Superior temporal gyrus (tissue), 1 donor: ENCODE results near the gene HS3ST5.
"Not testable (repeated sequence)": the region's sequence is repeated elsewhere in the genome, so short reads cannot be mapped to it uniquely, and the experiment has no call there.

Experiments
- DNase-seq: peaks from one replicate; pipeline ENCODE4 v3.0.0-alpha.2; 2016; ENCODE audit errors: extremely low spot score

HS3ST5 gene

DNA sequence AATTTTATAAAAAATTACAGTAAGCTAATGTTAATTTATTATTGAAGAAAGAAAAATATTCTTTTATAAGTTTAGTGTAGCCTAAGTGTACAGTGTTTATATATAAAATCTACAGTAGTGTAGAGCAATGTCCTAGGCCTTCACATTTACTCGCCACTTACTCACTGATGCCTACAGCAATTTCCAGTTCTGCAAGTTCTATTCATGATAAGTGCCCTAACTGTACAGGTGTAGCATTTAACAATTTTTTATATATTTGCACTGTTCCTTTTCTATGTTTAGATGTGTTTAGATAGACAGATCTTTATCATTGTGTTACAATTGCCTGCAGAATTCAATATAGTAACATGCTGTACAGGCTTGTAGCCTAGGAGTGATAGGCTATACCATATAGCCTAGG, 291.8 kb downstream of the HS3ST5 start:
- no peak for DNase-seq

DNA sequence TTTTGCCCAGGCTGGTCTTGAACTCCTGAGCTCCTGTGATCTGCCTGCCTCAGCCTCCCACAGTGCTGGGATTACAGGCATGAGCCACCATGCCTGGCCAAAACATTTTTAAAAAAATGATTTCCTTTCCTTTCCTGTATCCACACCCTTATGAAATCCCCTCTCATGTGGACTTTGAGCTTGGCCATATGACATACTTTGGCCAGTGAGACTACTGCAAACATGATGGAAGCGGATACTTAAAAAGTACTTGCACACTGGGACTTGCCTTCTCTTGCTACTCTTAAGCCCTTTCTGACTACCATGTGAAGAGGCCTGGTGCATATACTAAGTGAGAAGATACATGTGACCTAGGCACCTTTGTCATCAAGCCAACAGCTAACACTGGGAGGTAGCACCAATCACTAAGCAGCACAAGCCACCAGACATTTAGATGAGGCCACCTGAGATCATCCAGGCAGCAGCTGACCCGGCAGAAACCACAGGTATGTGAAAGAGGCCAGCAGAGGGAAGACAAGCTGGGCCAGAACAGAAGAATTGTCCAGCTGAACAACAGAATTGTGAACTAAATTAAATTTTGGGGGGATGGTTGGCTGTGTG, 293.4 kb downstream of the HS3ST5 start:
- no peak for DNase-seq

DNA sequence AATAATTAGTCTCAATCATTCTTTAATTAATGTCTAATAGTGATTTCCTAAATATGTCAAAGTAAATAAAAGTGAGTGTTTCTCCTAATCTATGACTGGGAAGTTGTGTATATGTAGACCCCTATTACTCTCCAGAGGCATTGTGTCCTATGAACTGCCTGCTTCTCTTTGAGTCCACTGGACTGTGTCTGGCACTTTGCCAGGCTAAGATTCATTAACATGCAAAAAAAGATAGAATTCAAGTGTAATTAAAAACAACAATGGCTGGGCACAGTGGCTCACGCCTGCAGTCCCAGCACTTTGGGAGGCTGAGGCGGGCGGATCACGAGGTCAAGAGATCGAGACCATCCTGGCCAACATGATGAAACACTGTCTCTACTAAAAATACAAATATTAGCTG, 298.3 kb downstream of the HS3ST5 start:
- DNase-seq, result not testable (repeated sequence)

DNA sequence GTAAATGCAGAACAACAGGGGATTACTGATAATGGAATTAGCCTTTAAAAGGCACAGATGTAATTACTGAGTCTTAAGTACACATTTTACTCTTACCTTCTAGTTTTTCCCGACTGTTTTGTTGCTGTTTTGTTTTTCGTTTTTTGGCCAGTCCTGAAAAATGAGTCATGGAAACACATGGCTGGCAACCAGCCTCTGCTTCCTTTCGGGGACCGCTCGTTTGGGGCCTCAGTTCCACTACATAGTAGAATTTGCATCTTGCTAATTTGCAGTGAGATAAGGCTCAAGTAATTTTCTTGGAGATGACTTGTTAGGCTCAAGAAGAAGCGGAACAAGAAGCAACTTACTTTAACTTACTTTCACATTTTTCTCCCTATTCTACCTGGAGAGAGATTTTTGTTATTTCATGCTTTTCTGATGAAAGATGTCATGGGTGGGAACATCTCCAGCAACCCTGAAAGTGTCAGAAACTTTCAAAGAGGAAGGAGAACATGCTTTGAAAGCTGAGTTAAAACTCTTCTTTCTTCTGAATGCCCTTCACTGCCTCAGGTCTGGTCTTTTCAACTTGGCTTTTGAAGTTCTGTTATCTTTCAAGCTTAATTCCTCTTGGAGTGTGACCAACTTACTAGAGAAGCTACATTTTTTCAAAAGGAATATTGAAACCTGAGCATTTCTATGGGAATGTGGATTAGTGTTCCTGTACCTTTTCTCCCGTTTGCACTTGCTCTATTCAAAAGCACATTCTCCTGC, 300.4 kb downstream of the HS3ST5 start:
- DNase-seq, result no peak

DNA sequence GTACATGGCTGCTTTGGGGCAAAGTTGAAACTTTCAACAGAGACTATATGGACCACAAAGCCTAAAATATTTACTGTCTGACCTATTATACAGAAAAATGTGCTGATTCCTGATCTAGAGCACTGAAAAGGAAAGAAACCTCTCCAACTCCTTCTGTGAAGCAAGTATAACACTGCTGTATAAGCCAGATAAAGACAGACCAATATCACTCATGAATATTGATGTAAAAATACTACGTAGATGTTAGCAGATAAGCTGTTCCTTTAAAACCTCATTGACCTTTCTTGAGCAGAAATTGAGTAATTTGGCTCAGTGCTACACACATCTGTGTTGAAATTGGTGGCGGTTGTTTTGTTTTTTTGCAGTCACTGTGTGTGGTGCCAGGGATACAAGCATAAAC, 302.0 kb downstream of the HS3ST5 start:
- DNase-seq, result no peak

DNA sequence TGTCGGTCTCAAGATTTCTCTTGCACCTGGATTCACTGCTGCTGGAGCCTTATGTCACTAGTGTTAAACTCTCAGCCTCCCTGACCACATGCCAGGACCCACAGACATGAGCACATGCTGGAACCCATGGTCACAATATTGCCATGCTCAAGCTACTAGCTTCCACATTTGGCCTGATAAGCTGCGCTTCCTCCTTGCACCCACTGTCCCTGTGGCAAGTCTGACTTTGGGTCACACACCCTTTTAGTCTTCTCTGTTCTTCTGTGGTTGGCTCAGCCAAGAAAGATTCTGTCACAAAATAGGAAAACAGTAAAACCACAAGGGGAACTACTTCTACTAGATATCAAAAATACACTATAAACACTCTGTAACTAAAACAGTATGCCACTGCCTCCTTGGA, 303.0 kb downstream of the HS3ST5 start:
- DNase-seq, result no peak

DNA sequence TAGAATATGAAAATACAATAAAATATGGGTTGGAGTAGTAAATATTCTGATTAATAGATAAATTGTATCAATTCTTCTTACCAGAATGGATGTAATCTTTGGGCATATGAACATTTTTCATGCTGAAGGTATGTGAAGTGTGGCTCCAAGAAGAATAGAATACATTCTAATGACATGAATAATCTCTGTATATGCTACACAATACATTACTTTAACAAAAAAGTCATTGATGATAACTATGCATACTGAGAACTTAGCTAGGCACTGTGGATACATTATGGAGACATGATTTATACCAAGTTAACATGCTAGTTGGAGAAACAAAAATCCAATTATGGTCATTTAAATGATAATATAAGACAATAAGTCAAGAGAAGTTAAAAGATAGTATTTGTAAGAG, 309.2 kb downstream of the HS3ST5 start:
- no peak for DNase-seq

DNA sequence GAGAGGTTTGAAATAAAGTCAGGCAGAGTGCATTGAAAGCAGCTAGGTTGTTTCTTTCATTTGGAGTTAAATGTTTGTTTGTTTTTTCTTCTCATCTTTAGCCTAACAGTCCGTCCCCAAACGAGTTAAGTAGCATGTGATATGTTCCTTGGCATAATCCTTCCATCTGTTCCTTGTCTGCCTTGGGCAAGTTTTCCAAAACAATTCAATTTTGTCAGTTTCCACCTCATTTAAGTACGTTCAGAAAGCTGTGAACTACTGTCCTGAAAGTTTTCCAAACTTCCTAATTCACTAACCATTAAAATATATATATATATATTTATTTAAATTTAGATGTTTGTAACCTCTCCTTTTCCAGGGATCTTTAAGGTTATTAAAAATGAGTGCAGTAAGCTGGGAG, 310.1 kb downstream of the HS3ST5 start:
- DNase-seq, result no peak

DNA sequence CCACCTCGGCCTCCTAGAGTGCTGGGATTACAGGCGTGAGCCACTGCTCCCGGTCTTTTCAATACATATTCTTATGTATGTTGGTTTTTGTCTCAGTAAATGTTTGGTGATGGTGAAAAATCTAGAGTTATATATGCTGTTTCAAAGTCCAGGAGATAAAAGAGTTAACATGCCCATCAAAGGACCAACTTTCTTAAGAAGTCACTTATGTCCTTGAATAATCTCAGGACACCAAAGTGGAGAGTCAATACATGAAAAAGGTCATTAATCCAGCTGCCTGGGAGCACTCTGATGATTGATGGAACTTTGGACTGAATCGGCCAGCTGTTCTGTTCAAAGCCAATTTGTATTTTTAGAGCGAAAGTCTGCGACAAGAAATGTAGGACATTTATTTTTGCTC, 312.1 kb downstream of the HS3ST5 start:
- no peak for DNase-seq

DNA sequence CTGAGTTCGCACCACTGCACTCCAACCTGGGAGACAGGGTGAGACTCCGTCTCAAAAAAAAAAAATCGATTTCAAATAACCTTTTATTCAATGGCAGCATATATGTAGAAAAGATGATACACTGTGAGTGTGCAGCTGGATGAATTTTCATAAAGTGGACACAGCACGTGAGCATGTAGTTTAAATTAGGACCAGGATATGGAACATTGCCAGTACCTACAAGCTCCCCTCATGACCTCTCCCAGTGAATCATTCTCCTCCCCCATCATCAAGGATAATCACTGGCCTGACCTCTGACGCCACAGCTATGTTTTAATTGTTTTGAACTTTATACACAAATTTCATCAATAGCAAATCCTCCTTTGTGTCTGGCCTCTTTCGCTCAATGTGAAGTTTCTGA, 318.1 kb downstream of the HS3ST5 start:
- no peak for DNase-seq

DNA sequence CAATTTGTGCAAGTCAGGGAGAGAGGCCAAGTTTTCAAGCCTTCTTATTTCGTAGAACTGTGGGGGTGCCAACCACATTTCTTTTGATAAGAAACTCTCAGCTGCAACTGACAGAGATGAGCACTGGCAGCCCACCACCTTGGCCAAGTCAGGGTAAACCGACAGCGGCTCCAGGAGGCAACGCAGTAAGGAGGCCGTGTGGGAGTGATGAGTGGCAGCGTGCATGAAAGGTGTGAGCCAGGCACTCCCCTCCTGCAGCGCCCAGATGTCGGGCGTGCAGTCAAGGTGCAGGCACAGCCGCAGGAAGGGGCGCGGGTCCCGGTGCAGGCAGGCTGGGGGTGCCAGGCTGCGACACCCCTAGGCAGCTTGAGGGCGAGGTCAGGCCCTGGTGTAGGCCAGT, 322.6 kb downstream of the HS3ST5 start:
- no peak for DNase-seq

DNA sequence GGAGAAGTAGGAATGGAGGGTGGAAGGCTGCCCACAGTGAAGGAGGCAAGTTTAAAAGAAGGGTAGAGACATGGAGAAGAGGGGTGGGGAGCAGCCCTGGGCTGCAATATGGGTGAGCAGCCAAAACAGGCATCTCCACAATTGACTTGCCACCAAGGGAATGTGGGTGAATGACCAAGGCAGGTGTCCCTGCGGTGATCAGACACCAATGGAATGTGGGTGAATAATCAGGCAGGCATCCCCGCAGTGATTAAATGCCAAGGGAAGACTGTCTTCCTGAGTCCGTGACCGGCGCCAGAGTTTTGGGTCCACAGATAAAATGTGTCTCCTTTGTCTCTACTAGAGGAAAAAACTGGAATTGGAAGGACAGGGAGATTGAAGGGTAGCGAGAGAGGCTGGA, 325.7 kb downstream of the HS3ST5 start:
- DNase-seq, result not testable (repeated sequence)

DNA sequence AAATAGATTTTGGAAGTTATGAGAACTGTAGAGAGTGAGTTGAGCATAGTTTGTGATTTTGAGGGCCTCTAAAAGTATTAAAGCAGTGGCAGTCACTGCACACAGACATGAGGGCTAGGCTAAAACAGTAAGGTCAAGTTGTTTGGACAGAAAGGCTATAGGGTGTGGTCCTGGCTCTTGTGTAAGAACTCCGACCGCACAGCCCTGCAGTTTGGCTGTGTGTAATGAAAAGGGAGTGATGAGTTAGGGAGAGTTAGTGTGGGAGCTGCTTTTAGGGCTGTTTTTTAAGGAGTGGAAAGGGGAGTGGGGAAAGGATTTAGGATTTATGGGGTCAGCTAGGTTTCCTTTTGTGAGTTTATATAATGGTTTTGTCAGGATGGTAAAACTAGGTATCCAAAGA, 328.7 kb downstream of the HS3ST5 start:
- not testable (repeated sequence) for DNase-seq

DNA sequence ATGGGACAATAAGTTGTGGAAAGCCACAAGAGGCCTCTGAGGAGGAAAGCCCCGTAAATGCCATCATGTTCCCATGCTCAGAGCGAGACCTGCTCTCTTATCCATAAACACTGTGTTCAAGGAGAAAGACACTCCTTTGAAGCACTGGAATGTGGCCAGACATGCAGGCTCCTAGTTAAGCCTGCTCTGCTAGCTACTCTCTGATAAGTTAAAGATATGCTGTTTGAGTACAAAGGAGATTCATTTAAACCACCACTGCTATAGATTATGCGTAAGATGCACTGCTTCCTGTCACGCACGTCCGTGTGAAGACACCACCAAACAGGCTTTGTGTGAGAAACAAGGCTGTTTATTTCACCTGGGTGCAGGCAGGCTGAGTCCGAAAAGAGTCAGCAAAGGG, 331.3 kb downstream of the HS3ST5 start:
- DNase-seq, result not testable (repeated sequence)

DNA sequence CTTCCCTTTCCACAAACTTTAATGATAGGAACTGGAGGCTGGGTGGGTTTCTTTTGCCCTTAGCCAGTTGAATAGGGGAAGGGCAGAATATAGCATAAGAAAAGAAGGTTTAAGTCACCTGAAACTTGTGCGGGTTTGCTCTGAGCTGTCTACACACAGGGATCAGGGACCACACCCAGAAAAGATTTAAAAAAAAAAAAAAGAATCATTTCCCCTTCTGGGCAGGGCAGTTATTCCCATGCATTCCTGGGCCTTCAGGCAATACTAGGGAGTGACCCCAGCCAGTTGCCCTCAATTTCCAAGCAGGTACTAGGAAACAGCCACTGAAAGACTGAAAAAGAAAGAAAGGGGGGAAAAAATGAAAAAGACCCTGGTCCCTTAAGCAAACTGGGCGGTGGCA, 332.3 kb downstream of the HS3ST5 start:
- no peak for DNase-seq

DNA sequence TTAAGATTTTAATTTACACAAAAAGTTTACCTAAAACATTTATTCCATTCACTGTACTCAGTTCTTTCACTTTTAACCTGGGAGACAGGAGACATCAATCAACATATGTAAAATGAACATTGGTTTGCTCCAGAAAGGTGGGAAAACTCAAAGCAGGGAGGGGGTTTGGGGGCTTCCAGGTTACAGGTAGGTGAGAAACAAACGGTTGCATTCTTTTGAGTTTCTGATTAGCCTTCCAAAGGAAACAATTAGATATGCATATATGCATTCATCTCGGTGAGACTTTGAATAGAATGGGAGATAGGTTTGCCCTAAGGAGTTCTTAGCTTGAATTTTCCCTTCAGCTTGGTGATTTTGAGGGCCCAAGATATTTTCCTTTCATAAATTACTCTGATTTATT, 333.6 kb downstream of the HS3ST5 start:
- no peak for DNase-seq

DNA sequence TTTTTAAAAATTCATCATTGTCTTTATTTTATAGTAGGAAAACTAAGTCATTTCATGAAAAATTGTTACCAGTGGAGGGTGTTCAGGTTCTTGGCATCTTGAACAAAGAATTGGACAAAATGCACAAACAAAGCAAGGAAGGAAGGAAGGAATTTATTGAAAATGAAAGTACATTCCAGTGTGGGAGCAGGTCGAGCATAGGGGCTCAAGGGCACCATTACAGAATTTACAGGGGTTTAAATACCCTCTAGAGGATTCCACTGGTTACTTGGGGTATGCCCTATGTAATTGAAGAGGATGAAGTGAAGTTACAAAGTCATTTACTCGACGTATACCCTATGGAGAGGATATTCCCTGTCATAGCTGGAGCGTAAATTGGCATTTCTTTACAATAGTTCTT, 334.5 kb downstream of the HS3ST5 start:
- DNase-seq, result no peak

DNA sequence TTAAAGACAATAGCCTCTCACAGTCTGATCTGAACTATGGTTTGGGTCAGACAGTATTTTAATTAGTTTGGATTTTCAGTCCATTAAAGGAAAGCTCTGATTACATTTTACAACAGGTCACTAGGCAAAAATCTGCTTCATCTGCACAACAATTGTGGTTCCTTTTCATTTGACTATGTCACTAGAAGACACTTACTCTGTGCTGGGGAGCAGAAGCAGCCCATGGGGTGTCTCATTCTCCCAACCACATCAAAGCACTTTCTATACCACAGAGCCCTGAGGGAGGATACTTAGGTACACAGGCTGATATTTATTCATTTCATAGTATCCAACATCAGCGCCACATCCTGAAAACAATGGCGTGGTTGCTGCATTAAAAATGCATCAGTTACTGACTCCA, 335.3 kb downstream of the HS3ST5 start:
- no peak for DNase-seq
